Measurements from ENCODE around the gene POC5. TPM values are rescaled to one million over a fixed set of nuclear protein-coding genes. Genes with fewer than 3 reads are reported as not detected.

Gene POC5
- total RNA-seq, 1 donor, result 10.9 TPM

DNA sequence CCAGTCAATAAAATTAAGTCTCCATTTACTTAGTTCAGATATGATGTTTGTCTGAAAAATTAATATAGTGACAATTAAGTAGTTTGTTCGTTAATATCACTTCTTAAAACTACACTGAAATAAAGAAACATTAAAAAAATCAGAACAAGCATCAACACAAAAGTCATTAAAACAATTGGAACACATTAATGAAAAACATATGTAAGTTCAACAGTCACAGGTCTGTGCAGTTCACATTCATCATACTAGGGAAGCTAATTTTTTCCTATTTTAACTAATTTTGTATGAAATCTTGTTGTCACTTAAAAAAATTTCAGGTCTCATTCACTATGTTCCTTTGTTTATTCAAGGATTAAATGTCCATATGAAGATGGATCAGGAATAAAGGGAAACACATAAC lies 22.5 kb downstream of the POC5 start:
- Histone ChIP-seq H3K36me3 (ENCODE audit: insufficient read depth, low read length) (peaks cover 13% of the 10 kb centered on the region), H3K79me2 (ENCODE audit: insufficient read depth, low read length) (no peaks in the 10 kb centered on the region), H3K4me3 (ENCODE audit: insufficient read depth, low read length) (no peak overlapping the region), H3K4me2 (ENCODE audit: insufficient read depth, low read length) (no peak overlapping the region), H4K20me1 (ENCODE audit: insufficient read depth, low read length) (no peaks in the 10 kb centered on the region), H3K27ac (ENCODE audit: low read depth, low read length) (no peak overlapping the region), H3K9me3 (ENCODE audit: low read depth, low read length) (no peaks in the 10 kb centered on the region), H3K27me3 (ENCODE audit: insufficient read depth, low read length) (no peaks in the 10 kb centered on the region), H2AFZ (ENCODE audit: low read length) (no peak overlapping the region), H3K4me1 (ENCODE audit: insufficient read depth, low read length) (no peaks in the 10 kb centered on the region)
- DNase-seq (ENCODE audit: insufficient read length, low spot score, missing footprints), result no peak
- TF ChIP-seq CTCF (IDR thresholded peaks at IDR 0.05; ENCODE audit: extremely low read depth, low read depth, low read length), result no peak

DNA sequence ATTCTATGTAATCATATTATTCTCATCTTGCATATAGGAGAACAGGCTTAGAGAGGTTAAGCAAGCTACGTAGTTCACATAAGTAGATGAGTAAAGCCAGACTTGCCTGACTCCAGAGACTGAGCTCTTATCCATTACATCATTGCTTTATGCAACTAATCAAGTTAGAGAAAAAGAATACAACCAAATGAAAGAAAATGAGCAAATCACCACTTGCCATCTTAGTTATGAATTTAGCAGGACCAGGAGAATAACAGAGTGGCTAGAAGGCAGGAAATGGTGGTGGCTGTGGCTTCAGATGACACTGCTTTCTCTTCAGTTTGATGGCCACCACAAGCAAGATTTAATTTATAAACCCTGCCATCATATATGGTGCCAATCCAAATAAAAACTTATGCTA lies 26.6 kb downstream of the POC5 start:
- no peak for DNase-seq (ENCODE audit: insufficient read length, low spot score, missing footprints)
- Histone ChIP-seq H4K20me1 (ENCODE audit: insufficient read depth, low read length) (no peaks in the 10 kb centered on the region), H3K36me3 (ENCODE audit: insufficient read depth, low read length) (peaks cover 33% of the 10 kb centered on the region), H3K9me3 (ENCODE audit: low read depth, low read length) (no peaks in the 10 kb centered on the region), H3K4me3 (ENCODE audit: insufficient read depth, low read length) (no peak overlapping the region), H3K79me2 (ENCODE audit: insufficient read depth, low read length) (no peaks in the 10 kb centered on the region), H3K4me2 (ENCODE audit: insufficient read depth, low read length) (no peak overlapping the region), H2AFZ (ENCODE audit: low read length) (no peak overlapping the region), H3K4me1 (ENCODE audit: insufficient read depth, low read length) (no peaks in the 10 kb centered on the region), H3K27me3 (ENCODE audit: insufficient read depth, low read length) (no peaks in the 10 kb centered on the region), H3K27ac (ENCODE audit: low read depth, low read length) (no peak overlapping the region)
- TF ChIP-seq CTCF (IDR thresholded peaks at IDR 0.05; ENCODE audit: extremely low read depth, low read depth, low read length), result no peak

- H3K79me2 ChIP-seq (ENCODE audit: insufficient read depth, low read length), result no peaks in the 10 kb centered on the region
- no peaks in the 10 kb centered on the region for H3K27me3 ChIP-seq (ENCODE audit: insufficient read depth, low read length)
- no peak overlapping the region for H3K27ac ChIP-seq (ENCODE audit: low read depth, low read length)
- no peaks in the 10 kb centered on the region for H3K9me3 ChIP-seq (ENCODE audit: low read depth, low read length)
- H4K20me1 ChIP-seq (ENCODE audit: insufficient read depth, low read length), result no peaks in the 10 kb centered on the region
- no peak for TF ChIP-seq CTCF (IDR thresholded peaks at IDR 0.05; ENCODE audit: extremely low read depth, low read depth, low read length)
- H3K4me3 ChIP-seq (ENCODE audit: insufficient read depth, low read length), result no peak overlapping the region
- no peaks in the 10 kb centered on the region for H3K4me1 ChIP-seq (ENCODE audit: insufficient read depth, low read length)
- no peak for DNase-seq (ENCODE audit: insufficient read length, low spot score, missing footprints)
- H3K4me2 ChIP-seq (ENCODE audit: insufficient read depth, low read length), result no peak overlapping the region
- peaks cover 30% of the 10 kb centered on the region for H3K36me3 ChIP-seq (ENCODE audit: insufficient read depth, low read length)
- H2AFZ ChIP-seq (ENCODE audit: low read length), result no peak overlapping the region
Measured at GRCh38 chr5:75686480-75686879, 30.8 kb downstream of the POC5 start.

GRCh38 chr5:75685141-75685540 lies 32.1 kb downstream of the POC5 start:
- Histone ChIP-seq H4K20me1 (ENCODE audit: insufficient read depth, low read length) (no peaks in the 10 kb centered on the region), H3K27ac (ENCODE audit: low read depth, low read length) (no peak overlapping the region), H3K27me3 (ENCODE audit: insufficient read depth, low read length) (no peaks in the 10 kb centered on the region), H3K79me2 (ENCODE audit: insufficient read depth, low read length) (no peaks in the 10 kb centered on the region), H3K4me1 (ENCODE audit: insufficient read depth, low read length) (peaks cover 4% of the 10 kb centered on the region), H3K9me3 (ENCODE audit: low read depth, low read length) (no peaks in the 10 kb centered on the region), H3K36me3 (ENCODE audit: insufficient read depth, low read length) (peaks cover 26% of the 10 kb centered on the region), H3K4me2 (ENCODE audit: insufficient read depth, low read length) (no peak overlapping the region), H3K4me3 (ENCODE audit: insufficient read depth, low read length) (no peak overlapping the region), H2AFZ (ENCODE audit: low read length) (no peak overlapping the region)
- no peak for TF ChIP-seq CTCF (IDR thresholded peaks at IDR 0.05; ENCODE audit: extremely low read depth, low read depth, low read length)
- no peak for DNase-seq (ENCODE audit: insufficient read length, low spot score, missing footprints)

Data from osteoblast (primary cell).